ENCODE data around the gene KLK13.

Gene KLK13

DNA sequence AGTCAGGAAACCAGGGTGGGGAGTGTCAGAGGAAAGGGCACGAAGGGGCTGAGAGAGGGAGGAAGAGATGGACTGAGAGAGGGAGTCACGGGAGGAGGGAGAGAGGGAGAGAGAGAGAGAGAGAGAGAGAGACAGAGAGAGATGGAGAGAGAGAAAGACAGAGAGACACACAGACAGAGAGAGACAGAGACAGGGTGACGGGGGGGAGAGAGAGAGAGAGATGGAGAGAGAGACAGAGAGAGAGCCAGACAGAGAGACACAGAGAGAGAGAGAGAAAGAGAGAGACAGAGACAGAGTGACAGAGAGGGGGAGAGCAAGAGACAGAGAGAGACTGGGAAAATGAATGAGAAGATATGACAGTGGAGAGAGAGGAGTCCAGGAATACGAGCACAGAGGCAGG, 18.3 kb upstream of the KLK13 start:
- no peak for DNase-seq (ENCODE audit: low spot score)
- no peak for TF ChIP-seq CTCF (IDR thresholded peaks at IDR 0.05; ENCODE audit: extremely low read depth, missing control alignments)

DNA sequence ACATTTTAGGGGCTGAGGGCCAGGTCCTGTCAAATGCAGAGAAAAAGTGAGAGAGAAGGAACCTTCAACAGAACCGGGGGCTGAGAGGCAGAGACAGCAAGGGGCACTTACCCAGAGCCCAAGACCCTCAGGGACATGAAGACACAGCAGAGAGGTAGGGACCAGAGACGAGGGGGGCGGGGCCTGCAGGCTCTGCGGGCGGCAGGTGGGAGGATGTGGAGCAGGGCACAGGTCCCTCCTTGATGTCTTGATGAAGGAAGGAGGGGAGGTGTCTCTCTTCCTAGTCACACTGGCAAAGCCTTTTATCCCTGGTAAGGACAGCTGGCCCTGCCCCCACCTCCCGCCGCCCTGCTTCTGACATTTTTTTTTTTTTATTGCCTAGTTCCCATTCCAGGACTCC, 17.7 kb upstream of the KLK13 start, which contains the start of gene KLK14:
Gene KLK14 (minus strand): TSS at position 277 of the 400 bp plus-strand sequence. CDS start 273 bp downstream, at position 4.
- DNase-seq (ENCODE audit: low spot score) = no peak
- TF ChIP-seq CTCF (IDR thresholded peaks at IDR 0.05; ENCODE audit: extremely low read depth, missing control alignments) = no peak

GRCh38 chr19:51081476-51081875, 16.6 kb upstream of the KLK13 start:
- no peak for TF ChIP-seq CTCF (IDR thresholded peaks at IDR 0.05; ENCODE audit: extremely low read depth, missing control alignments)
- DNase-seq (ENCODE audit: low spot score) = no peak

- DNase-seq (ENCODE audit: low spot score) = peak; percentile 7
- TF ChIP-seq CTCF (IDR thresholded peaks at IDR 0.05; ENCODE audit: extremely low read depth, missing control alignments) = no peak
Observed at GRCh38 chr19:51079481-51080110, 14.7 kb upstream of the KLK13 start.

- no peak for TF ChIP-seq CTCF (IDR thresholded peaks at IDR 0.05; ENCODE audit: extremely low read depth, missing control alignments)
- DNase-seq (ENCODE audit: low spot score) = no peak
Observed at GRCh38 chr19:51078731-51079130, 13.8 kb upstream of the KLK13 start.

DNA sequence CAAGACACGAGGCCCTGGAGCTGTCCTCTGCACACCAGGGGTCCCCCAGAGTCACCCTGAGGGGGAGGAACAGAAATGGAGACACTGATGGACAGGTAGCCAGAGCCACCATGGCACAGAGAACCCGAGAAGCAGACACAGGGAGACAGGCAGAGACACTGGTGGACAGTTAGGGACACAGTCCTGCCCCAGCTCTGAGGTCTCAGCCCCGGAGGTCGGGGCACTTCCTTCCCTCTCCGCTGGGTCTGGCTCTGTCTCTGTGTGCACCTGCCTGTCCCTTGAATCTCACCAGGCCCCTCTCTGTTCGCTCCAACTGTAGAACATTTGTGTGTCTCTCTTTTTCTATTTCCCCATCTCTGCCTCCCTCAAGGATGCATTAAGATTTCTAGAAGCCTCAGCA, 13.2 kb upstream of the KLK13 start:
- no peak for TF ChIP-seq CTCF (IDR thresholded peaks at IDR 0.05; ENCODE audit: extremely low read depth, missing control alignments)
- no peak for DNase-seq (ENCODE audit: low spot score)

- TF ChIP-seq CTCF (IDR thresholded peaks at IDR 0.05; ENCODE audit: extremely low read depth, missing control alignments) = no peak
- DNase-seq (ENCODE audit: low spot score) = no peak
Observed at GRCh38 chr19:51076631-51077213, 11.8 kb upstream of the KLK13 start.
